SK-N-MC (cell line): ENCODE results near the gene ACMSD.
"Not testable (repeated sequence)": the region's sequence is repeated elsewhere in the genome, so short reads cannot be mapped to it uniquely, and the experiment has no call there.

Experiments used
- EZH2 ChIP-seq: fragments of 200-600 bp; sonication (generic); IDR thresholded peaks from one replicate; pipeline ENCODE4 v1.6.1; 2017; ENCODE audit warnings: antibody characterized with exemption
- FOXP2 ChIP-seq: optimal IDR thresholded peaks from 2 replicates; pipeline ENCODE3; 2011; ENCODE audit warnings: mild to moderate bottlenecking, moderate library complexity; ENCODE audit not compliant: insufficient read depth; ENCODE audit errors: extremely low read length, control extremely low read depth
- POLR2AphosphoS5 ChIP-seq: IDR thresholded peaks from 2 replicates; pipeline ENCODE4 v1.6.1; 2012; ENCODE audit warnings: mild to moderate bottlenecking, low read depth, low read length, borderline replicate concordance

- TF ChIP-seq POLR2AphosphoS5, EZH2, FOXP2: not testable (repeated sequence)
These were observed 69.2 kb downstream of the ACMSD start for GRCh38 chr2:134907441-134908116.
